PFSK-1 (cell line): ENCODE data around the gene GRB10.

ENCODE experiments used
- FOXP2 ChIP-seq: optimal IDR thresholded peaks from 2 replicates; pipeline ENCODE3; 2011; ENCODE audit warnings: borderline replicate concordance, control low read depth, inconsistent platforms; ENCODE audit not compliant: insufficient read depth; ENCODE audit errors: extremely low read length, extremely low read depth
- POLR2AphosphoS5 ChIP-seq: IDR thresholded peaks from 2 replicates; pipeline ENCODE4 v1.6.1; 2012; ENCODE audit warnings: low read depth, mild to moderate bottlenecking, control low read depth, low read length, moderate library complexity
- REST ChIP-seq, 2 experiments: IDR thresholded peaks; 2 replicates each; pipeline versions ENCODE4 v1.6.1 to v1.8.0; 2011 to 2012; ENCODE audit warnings: low read depth in 2 of 2, low read length in 2 of 2, control low read depth in 1 of 2, inconsistent platforms in 1 of 2, mild to moderate bottlenecking in 1 of 2, moderate library complexity in 1 of 2; ENCODE audit not compliant: insufficient read depth in 1 of 2
- SIN3A ChIP-seq: IDR thresholded peaks from 2 replicates; pipeline ENCODE4 v1.6.1; 2012; ENCODE audit warnings: mild to moderate bottlenecking, low read length, moderate library complexity, borderline replicate concordance; ENCODE audit not compliant: insufficient read depth
- TAF1 ChIP-seq: IDR thresholded peaks from 2 replicates; pipeline ENCODE4 v1.6.1; 2012; ENCODE audit warnings: low read length, control low read depth, borderline replicate concordance; ENCODE audit not compliant: insufficient read depth

GRB10 gene

GRCh38 chr7:50710441-50711154, 72.1 kb downstream of the GRB10 start:
- TF ChIP-seq TAF1 (no peak), REST (IDR thresholded peaks at IDR 0.05; ENCODE audit: insufficient read depth in 1 of 2, low read depth in 2 of 2, low read length in 2 of 2) (no peak), SIN3A (no peak), POLR2AphosphoS5 (no peak), FOXP2 (no peak)

GRCh38 chr7:50709151-50709550, 73.5 kb downstream of the GRB10 start:
- TF ChIP-seq REST (IDR thresholded peaks at IDR 0.05; ENCODE audit: insufficient read depth in 1 of 2, low read depth in 2 of 2, low read length in 2 of 2): no peak
- no peak for TF ChIP-seq TAF1
- TF ChIP-seq SIN3A: no peak
- no peak for TF ChIP-seq POLR2AphosphoS5
- no peak for TF ChIP-seq FOXP2

- TF ChIP-seq FOXP2 (no peak), SIN3A (no peak), POLR2AphosphoS5 (no peak), REST (IDR thresholded peaks at IDR 0.05; ENCODE audit: insufficient read depth in 1 of 2, low read depth in 2 of 2, low read length in 2 of 2) (no peak), TAF1 (no peak)
Observed at GRCh38 chr7:50707236-50708006, 75.3 kb downstream of the GRB10 start.

GRCh38 chr7:50706469-50706937, 76.2 kb downstream of the GRB10 start:
- TF ChIP-seq TAF1 (no peak), SIN3A (no peak), FOXP2 (no peak), REST (IDR thresholded peaks at IDR 0.05; ENCODE audit: insufficient read depth in 1 of 2, low read depth in 2 of 2, low read length in 2 of 2) (no peak), POLR2AphosphoS5 (no peak)
